Head of caudate nucleus (tissue), 42 donors: ENCODE results near the gene PTPRR.

Source experiments
- DNase-seq, 42 donors: peaks; one replicate each; pipeline versions ENCODE4 v3.0.0 to v3.0.0-alpha.2; 2020 to 2021; ENCODE audit warnings: mixed read lengths in 7 of 42
- intact Hi-C: fragments of 100-400 bp; cut with DNase I; formaldehyde crosslinking; loops from one replicate; pipeline ENCODE4 v1.15.0; 2022

PTPRR gene

GRCh38 chr12:70724444-70724843, 196.1 kb downstream of the PTPRR start:
- no peak for DNase-seq
- intact Hi-C loops = loop anchor here (5.0 to 10.0 kb wide), 2 partner anchors 842 to 990 kb away; partner anchors contain the start of gene RAB3IP

GRCh38 chr12:70722584-70723343, 197.8 kb downstream of the PTPRR start:
- intact Hi-C loops = loop anchor here (5.0 to 10.0 kb wide), 2 partner anchors 840 to 988 kb away; partner anchors contain the start of gene RAB3IP
- DNase-seq = no peak

- intact Hi-C loops = loop anchor here (2.0 to 10.0 kb wide), 3 partner anchors 131 to 987 kb away; partner anchors contain the start of gene RAB3IP
- DNase-seq = no peak
Observed at GRCh38 chr12:70721656-70722357, 198.7 kb downstream of the PTPRR start.

- no peak for DNase-seq
- intact Hi-C loops = loop anchor here (2.0 to 10.0 kb wide), 3 partner anchors 130 to 986 kb away; partner anchors contain the start of gene RAB3IP
Observed at GRCh38 chr12:70721216-70721615, 199.3 kb downstream of the PTPRR start.

GRCh38 chr12:70719672-70720420, 200.7 kb downstream of the PTPRR start:
- intact Hi-C loops = loop anchor here (2.0 to 10.0 kb wide), 3 partner anchors 129 to 985 kb away; partner anchors contain the start of gene RAB3IP

GRCh38 chr12:70719071-70719470, 201.5 kb downstream of the PTPRR start:
- intact Hi-C loops = no loop called here
- peak in 2 of 42 donors; percentile 32 to 35 for DNase-seq

More at GRCh38 chr12:70719672-70720420, 200.7 kb downstream of the PTPRR start:
- DNase-seq = peak; percentile 36 to 86 (median 66)

GRCh38 chr12:70711831-70712230, 208.7 kb downstream of the PTPRR start:
- intact Hi-C loops = no loop called here
- no peak for DNase-seq

- intact Hi-C loops = no loop called here
- DNase-seq = no peak
Observed at GRCh38 chr12:70709022-70709421, 211.5 kb downstream of the PTPRR start.

GRCh38 chr12:70706611-70707010, 213.9 kb downstream of the PTPRR start:
- intact Hi-C loops = no loop called here
- no peak for DNase-seq

- no peak for DNase-seq
- intact Hi-C loops = no loop called here
Observed at GRCh38 chr12:70698345-70698744, 222.2 kb downstream of the PTPRR start.

GRCh38 chr12:70695361-70696023, 225.0 kb downstream of the PTPRR start:
- DNase-seq = no peak
- intact Hi-C loops = no loop called here

GRCh38 chr12:70692681-70693288, 227.8 kb downstream of the PTPRR start:
- intact Hi-C loops = no loop called here
- no peak for DNase-seq

GRCh38 chr12:70691018-70691672, 229.4 kb downstream of the PTPRR start:
- no peak for DNase-seq
- intact Hi-C loops = no loop called here

GRCh38 chr12:70686907-70687306, 233.6 kb downstream of the PTPRR start:
- no peak for DNase-seq
- intact Hi-C loops = no loop called here

GRCh38 chr12:70686299-70686698, 234.2 kb downstream of the PTPRR start:
- intact Hi-C loops = no loop called here

GRCh38 chr12:70683976-70684375, 236.6 kb downstream of the PTPRR start:
- no peak for DNase-seq
- intact Hi-C loops = no loop called here

More at GRCh38 chr12:70686299-70686698, 234.2 kb downstream of the PTPRR start:
- no peak for DNase-seq

GRCh38 chr12:70671698-70672097, 248.8 kb downstream of the PTPRR start:
- intact Hi-C loops = no loop called here
- DNase-seq = no peak

GRCh38 chr12:70670948-70671347, 249.6 kb downstream of the PTPRR start:
- DNase-seq = no peak
- intact Hi-C loops = no loop called here
